Frontal cortex (tissue), 4 donors: ENCODE results near the gene PCDHGB6. TPM values are rescaled to one million over a fixed set of nuclear protein-coding genes. Genes with fewer than 3 reads are reported as not detected.
"Not testable (repeated sequence)": the region's sequence is repeated elsewhere in the genome, so short reads cannot be mapped to it uniquely, and the experiment has no call there.

Experiments used
- DNase-seq, 2 donors: peaks; one replicate each; pipeline ENCODE4 v3.0.0; 2012; ENCODE audit warnings: low spot score in 2 of 2
- FAIRE-seq: peaks from 2 replicates; lab custom pipeline; 2012; peaks lifted over from hg19 to GRCh38; lab: Jason Lieb, UNC
- total RNA-seq: library from RNA; depleted of rRNA; stranded (reverse); fragments of >200 nt; gene quantifications from one replicate; pipeline ENCODE4 v1.2.3, GENCODE V29; 2014
- donor health status: control.
- donor health status: control.
- donor health status: control.

PCDHGB6 gene
- 9.8 TPM for total RNA-seq

GRCh38 chr5:141407790-141408505 lies at the start of gene PCDHGB6:
PCDHGB6 (plus strand) TSS chr5:141408021; CDS start chr5:141408203, 182 bp downstream.
- not testable (repeated sequence) for FAIRE-seq, DNase-seq

GRCh38 chr5:141359790-141360426 lies 47.9 kb upstream of the PCDHGB6 start, which contains the start of gene PCDHGB2:
PCDHGB2 (plus strand) TSS chr5:141359994; CDS start chr5:141360136, 142 bp downstream.
- FAIRE-seq (no peak), DNase-seq (no peak)

GRCh38 chr5:141360685-141361084 lies 47.1 kb upstream of the PCDHGB6 start:
- DNase-seq = no peak
- FAIRE-seq = no peak

- DNase-seq (no peak), FAIRE-seq (no peak)
Measured at GRCh38 chr5:141362719-141363118, 45.1 kb upstream of the PCDHGB6 start.

GRCh38 chr5:141363952-141364660 lies 43.7 kb upstream of the PCDHGB6 start, which contains the start of gene PCDHGA5:
PCDHGA5 (plus strand) TSS chr5:141364162; CDS start chr5:141364331, 169 bp downstream.
- no peak for DNase-seq
- FAIRE-seq = no peak

GRCh38 chr5:141366016-141366896 lies 41.6 kb upstream of the PCDHGB6 start:
- FAIRE-seq (no peak), DNase-seq (no peak)

GRCh38 chr5:141369994-141370848 lies 37.6 kb upstream of the PCDHGB6 start, which contains the start of gene PCDHGB3:
PCDHGB3 (plus strand) TSS chr5:141370242; CDS start chr5:141370395, 153 bp downstream.
- FAIRE-seq (no peak), DNase-seq (no peak)

GRCh38 chr5:141371572-141372475 lies 36.0 kb upstream of the PCDHGB6 start:
- DNase-seq = no peak
- no peak for FAIRE-seq

GRCh38 chr5:141373673-141374317 lies 34.0 kb upstream of the PCDHGB6 start, which contains the start of gene PCDHGA6:
PCDHGA6 (plus strand) TSS chr5:141373891; CDS start chr5:141374084, 193 bp downstream.
- no peak for DNase-seq
- no peak for FAIRE-seq

GRCh38 chr5:141374627-141375026 lies 33.2 kb upstream of the PCDHGB6 start:
- no peak for FAIRE-seq

GRCh38 chr5:141375444-141376155 lies 32.2 kb upstream of the PCDHGB6 start:
- not testable (repeated sequence) for FAIRE-seq, DNase-seq

More at GRCh38 chr5:141374627-141375026, 33.2 kb upstream of the PCDHGB6 start:
- no peak for DNase-seq

- DNase-seq (no peak), FAIRE-seq (no peak)
Measured at GRCh38 chr5:141382469-141383294, 25.1 kb upstream of the PCDHGB6 start, which contains the start of gene PCDHGA7. PCDHGA7 (plus strand) TSS chr5:141382742; CDS start chr5:141382900, 158 bp downstream.

- no peak for FAIRE-seq
- no peak for DNase-seq
Measured at GRCh38 chr5:141383345-141383744, 24.5 kb upstream of the PCDHGB6 start.

GRCh38 chr5:141384471-141385267 lies 23.2 kb upstream of the PCDHGB6 start:
- no peak for FAIRE-seq

More at GRCh38 chr5:141384471-141385267, 23.2 kb upstream of the PCDHGB6 start:
- DNase-seq = no peak
